HEK293T (cell line): ENCODE data around the gene PKD1L1.

Experiments
- ARNT ChIP-seq: fragments of 450-650 bp; IDR thresholded peaks from 2 replicates; pipeline ENCODE4 v1.6.1; 2017; ENCODE audit warnings: mild to moderate bottlenecking
- FOXK2 ChIP-seq: fragments of 450-650 bp; IDR thresholded peaks from 2 replicates; pipeline ENCODE4 v1.6.1; 2016; ENCODE audit warnings: mild to moderate bottlenecking
- FOXM1 ChIP-seq: fragments of 450-650 bp; IDR thresholded peaks from 2 replicates; pipeline ENCODE4 v1.6.1; 2017; ENCODE audit warnings: mild to moderate bottlenecking, borderline replicate concordance
- LEF1 ChIP-seq: fragments of 450-650 bp; IDR thresholded peaks from 2 replicates; pipeline ENCODE4 v1.6.1; 2017; ENCODE audit warnings: mild to moderate bottlenecking, borderline replicate concordance
- NFRKB ChIP-seq: fragments of 450-650 bp; IDR thresholded peaks from 2 replicates; pipeline ENCODE4 v1.6.1; 2016; ENCODE audit warnings: mild to moderate bottlenecking, moderate library complexity
- SP1 ChIP-seq: fragments of 450-650 bp; IDR thresholded peaks from 2 replicates; pipeline ENCODE4 v1.6.1; 2017

- TF ChIP-seq SP1, result no peak
- no peak for TF ChIP-seq ARNT
- TF ChIP-seq FOXK2, result no peak
- no peak for TF ChIP-seq LEF1
- TF ChIP-seq FOXM1, result no peak
- TF ChIP-seq NFRKB, result no peak
Measured at GRCh38 chr7:47915616-47915976, 32.7 kb downstream of the PKD1L1 start.
